CD4-positive, alpha-beta T cell treated with Interleukin-4 for 4 hours (primary cell): ENCODE results near the gene JAK3.
"Not testable (repeated sequence)": the region's sequence is repeated elsewhere in the genome, so short reads cannot be mapped to it uniquely, and the experiment has no call there.

Source experiments
- DNase-seq: peaks from one replicate; pipeline ENCODE4 v3.0.0-alpha.2; 2020

JAK3 gene

GRCh38 chr19:17802137-17802858, 45.5 kb downstream of the JAK3 start:
- no peak for DNase-seq

GRCh38 chr19:17798599-17798998, 49.2 kb downstream of the JAK3 start:
- not testable (repeated sequence) for DNase-seq

GRCh38 chr19:17797424-17798201, 50.2 kb downstream of the JAK3 start:
- no peak for DNase-seq

GRCh38 chr19:17796838-17797423, 50.9 kb downstream of the JAK3 start:
- DNase-seq, result no peak

- no peak for DNase-seq
These were observed 51.6 kb downstream of the JAK3 start for GRCh38 chr19:17796013-17796837.

- no peak for DNase-seq
These were observed 52.3 kb downstream of the JAK3 start for GRCh38 chr19:17795495-17795856.

- no peak for DNase-seq
These were observed 52.9 kb downstream of the JAK3 start, which contains the start of gene B3GNT3 for GRCh38 chr19:17794731-17795494. Gene B3GNT3 (plus strand): TSS chr19:17795138. CDS start chr19:17807808, 12,670 bp downstream.

- DNase-seq, result no peak
These were observed 53.4 kb downstream of the JAK3 start for GRCh38 chr19:17794412-17794730.

GRCh38 chr19:17790059-17790780, 57.6 kb downstream of the JAK3 start:
- no peak for DNase-seq

- DNase-seq, result no peak
These were observed 59.1 kb downstream of the JAK3 start for GRCh38 chr19:17788632-17789031.

GRCh38 chr19:17787274-17787913, 60.4 kb downstream of the JAK3 start:
- DNase-seq, result no peak

- DNase-seq, result peak; percentile 65
These were observed 63.4 kb downstream of the JAK3 start for GRCh38 chr19:17784201-17785008.

- DNase-seq, result not testable (repeated sequence)
These were observed 64.1 kb downstream of the JAK3 start for GRCh38 chr19:17783721-17784120.

GRCh38 chr19:17780781-17781180, 67.0 kb downstream of the JAK3 start:
- no peak for DNase-seq

- DNase-seq, result no peak
These were observed 68.5 kb downstream of the JAK3 start for GRCh38 chr19:17778968-17779929.

- DNase-seq, result no peak
These were observed 69.4 kb downstream of the JAK3 start for GRCh38 chr19:17778251-17778967.

GRCh38 chr19:17777840-17778239, 69.9 kb downstream of the JAK3 start:
- DNase-seq, result not testable (repeated sequence)
